GM12872 (cell line): ENCODE measurements around the gene ALMS1.
A peak's percentile ranks its signal among the peaks of the same experiment; 100 is the strongest.

Source experiments
- TF ChIP-seq, protein P1 (sequence below): IDR thresholded peaks from 3 replicates; pipeline ENCODE4 v1.5.1; 2011; ENCODE audit warnings: low read depth, mild to moderate bottlenecking, low read length, moderate library complexity; ENCODE audit not compliant: insufficient read depth

Gene ALMS1

DNA sequence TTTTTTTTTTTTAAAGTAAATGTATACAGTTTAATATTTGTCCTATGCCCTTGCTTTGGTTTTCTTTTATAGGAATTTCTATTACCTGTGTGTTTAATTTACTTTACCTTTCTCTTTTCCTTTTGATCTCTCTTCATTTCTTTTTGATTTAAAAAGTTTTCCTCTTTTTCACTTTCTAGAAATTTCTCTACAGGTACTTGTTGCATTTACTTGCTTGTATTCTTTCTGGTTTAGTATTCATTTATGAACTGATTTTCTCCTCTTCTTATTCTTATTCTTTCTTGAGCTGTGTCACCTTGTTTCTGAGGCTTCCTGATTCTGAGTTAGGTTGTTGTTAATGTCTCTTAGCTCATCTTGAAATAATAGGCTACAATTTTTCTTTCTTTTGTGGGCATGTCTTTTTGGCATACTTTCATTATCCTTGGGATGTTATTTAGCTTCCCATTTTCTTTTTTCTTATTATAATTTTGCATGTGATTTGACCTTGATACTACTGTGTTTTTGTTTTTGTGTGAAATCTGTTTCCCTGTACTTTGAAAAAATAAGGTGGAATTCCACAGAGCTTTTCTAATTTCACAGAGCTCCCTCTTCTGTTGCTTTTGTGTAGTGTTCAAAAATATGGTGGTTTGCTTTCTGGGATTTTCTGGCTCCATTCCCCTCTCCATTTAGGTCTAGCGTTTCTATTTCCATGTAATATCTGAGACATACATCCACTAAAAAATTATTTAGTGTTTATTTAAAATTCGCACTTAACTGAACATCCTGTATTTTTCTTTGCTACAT, 25.5 kb upstream of the ALMS1 start:
- TF ChIP-seq, protein P1, sequence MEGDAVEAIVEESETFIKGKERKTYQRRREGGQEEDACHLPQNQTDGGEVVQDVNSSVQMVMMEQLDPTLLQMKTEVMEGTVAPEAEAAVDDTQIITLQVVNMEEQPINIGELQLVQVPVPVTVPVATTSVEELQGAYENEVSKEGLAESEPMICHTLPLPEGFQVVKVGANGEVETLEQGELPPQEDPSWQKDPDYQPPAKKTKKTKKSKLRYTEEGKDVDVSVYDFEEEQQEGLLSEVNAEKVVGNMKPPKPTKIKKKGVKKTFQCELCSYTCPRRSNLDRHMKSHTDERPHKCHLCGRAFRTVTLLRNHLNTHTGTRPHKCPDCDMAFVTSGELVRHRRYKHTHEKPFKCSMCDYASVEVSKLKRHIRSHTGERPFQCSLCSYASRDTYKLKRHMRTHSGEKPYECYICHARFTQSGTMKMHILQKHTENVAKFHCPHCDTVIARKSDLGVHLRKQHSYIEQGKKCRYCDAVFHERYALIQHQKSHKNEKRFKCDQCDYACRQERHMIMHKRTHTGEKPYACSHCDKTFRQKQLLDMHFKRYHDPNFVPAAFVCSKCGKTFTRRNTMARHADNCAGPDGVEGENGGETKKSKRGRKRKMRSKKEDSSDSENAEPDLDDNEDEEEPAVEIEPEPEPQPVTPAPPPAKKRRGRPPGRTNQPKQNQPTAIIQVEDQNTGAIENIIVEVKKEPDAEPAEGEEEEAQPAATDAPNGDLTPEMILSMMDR = peak; percentile 38; the same call in 2 of the 3 replicates

DNA sequence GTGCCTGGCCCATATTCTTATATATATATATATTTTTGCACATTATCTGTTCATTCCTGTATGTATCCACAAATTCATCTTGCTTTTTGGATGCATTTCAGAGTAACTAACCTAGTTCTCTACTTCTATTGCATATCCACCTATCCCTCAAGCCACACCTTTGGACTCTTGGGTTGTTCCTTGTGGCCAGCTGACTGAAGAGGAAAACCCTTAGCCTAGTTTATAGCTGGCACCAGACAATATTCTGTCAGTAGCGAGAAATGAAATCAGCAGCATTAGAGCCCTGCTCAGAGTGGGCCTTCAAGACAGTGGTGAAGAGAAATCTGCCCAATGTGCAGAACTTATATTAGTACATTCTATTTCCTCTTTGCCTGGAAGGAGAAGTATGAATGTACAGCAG, 19.6 kb upstream of the ALMS1 start:
- TF ChIP-seq, protein P1 = no peak

DNA sequence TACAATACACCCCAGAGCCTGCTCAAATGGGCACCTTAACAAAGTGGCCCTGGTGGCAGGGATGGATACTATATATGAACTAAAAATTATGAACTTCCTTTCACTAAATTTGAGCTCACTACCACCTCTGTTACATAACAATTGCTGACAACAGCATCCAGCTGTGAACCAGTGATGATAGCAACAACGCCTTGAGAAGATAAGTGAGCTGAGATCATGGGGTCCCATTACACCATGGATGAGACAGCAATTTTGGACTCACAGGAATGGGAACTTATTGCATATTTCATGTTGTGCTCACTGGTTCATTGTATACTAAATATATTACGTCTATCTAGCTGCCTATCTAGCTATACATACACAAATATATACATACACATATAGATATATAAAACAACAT, 16.9 kb upstream of the ALMS1 start:
- TF ChIP-seq, protein P1 = no peak

DNA sequence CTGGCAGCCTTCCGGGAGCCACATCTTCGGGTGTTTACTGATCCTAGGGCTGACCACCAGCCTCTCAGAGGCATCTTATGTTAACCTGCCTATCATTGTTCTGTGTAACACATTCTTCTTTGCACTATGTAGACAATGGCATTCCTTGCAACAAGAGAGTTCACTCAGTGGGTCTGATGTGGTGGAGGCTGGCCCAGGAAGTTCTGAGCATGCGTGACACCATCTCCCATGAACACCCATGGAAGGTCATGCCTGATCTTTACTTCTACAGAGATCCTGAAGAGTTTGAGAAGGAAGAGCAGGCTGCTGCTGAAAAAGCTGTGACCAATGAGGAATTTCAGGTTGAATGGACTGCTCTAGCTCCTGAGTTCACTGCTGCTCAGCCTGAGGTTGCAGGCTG, 15.3 kb upstream of the ALMS1 start:
- TF ChIP-seq, protein P1 = no peak

DNA sequence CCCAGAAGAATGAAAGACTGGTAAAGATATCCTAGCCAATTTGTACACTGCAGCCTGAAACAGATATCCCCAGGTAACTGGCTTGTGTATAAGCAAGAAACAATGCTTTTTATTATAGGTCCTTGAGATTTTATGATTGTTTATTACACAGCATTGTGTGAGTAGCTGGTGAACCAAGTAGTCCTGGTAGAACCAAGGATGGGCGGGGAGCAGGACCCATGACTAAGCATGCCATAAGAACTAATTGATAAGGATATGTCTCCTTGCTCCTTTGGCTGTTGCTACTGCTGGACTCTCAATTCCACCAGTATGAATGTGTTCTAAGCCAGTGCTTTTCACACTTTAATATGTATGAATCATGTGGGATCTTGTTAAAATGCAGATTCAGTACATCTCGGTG, 12.3 kb upstream of the ALMS1 start:
- TF ChIP-seq, protein P1 = no peak

DNA sequence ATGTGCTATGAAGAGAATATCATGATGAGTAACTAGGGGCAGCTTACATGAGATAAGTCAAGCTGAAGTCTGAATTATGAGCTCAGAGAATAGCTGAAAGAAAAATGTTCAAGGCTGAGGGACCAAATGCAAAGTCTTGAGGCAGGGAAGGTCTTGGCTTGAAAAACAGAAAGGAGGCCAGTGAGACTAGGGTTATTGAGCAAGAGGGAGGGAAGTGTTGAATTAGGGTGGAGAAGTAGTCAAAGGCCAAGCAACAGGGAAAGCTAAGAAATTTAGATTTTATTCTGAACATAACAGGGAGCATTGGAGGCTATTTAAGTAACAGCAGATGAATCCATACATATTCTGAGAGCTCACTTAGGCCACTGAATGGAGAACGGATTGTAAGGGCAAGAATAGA, 11.4 kb upstream of the ALMS1 start:
- TF ChIP-seq, protein P1 = no peak

DNA sequence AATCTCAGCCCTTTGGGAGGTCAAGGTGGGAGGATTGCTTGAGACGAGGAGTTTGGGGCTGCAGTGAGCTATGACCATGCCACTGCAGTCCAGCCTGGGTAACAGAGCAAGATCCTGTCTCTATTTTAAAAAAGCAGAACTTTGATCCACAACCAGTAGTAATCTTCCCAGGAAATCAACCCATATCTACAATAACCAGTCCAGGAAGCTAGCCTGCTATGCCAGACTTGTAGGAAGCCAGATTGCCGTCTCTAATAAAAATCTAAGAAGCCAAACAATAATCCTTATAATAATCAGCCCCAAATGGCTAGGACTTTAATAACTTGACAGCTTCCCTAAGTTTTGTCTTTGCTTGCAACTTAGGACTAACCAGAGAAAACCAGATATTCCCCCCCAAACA, 9.0 kb upstream of the ALMS1 start:
- TF ChIP-seq, protein P1 = no peak
